GM21529 (cell line): ENCODE results near the gene ARHGAP24.
"Not testable (repeated sequence)": the region's sequence is repeated elsewhere in the genome, so short reads cannot be mapped to it uniquely, and the experiment has no call there.

ENCODE experiments used
- ATAC-seq: cut with Tn5 transposase; IDR thresholded peaks from one replicate; pipeline ENCODE4 v1.9.1; 2021; ENCODE audit not compliant: unreplicated experiment

The ARHGAP24 gene

DNA sequence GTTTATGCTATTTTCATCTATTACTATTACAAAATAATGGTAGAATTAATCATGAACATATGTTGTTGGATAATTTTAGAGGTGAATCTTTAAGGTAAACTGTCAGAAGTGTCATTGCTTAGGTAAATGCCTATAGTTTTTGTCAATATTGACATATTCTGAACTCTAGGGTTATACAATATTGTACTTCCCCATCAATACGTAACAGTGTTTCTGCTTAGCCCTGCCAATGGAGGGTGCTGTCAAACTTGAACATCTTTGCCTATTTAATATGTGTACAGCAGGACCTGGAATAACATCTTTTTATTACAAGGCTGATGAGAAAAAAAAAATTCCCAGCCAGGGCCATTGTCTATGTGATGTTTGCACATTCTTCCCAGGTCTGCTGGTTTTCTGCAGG lies 40.8 kb downstream of the ARHGAP24 start:
- no peak for ATAC-seq

DNA sequence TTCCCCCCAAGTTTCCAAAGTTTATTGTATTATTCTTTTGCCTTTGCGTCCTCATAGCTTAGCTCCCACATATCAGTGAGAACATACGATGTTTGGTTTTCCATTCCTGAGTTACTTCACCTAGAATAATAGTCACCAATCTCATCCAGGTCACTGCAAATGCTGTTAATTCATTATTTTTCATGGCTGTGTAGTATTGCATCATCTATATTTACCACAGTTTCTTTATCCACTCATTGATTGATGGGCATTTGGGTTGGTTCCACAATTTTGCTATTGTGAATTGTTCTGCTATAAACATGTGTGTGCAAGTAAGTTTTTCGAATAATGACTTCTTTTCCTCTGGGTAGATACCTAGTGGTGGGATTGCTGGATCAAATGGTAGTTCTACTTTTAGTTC lies 43.6 kb downstream of the ARHGAP24 start:
- ATAC-seq, result not testable (repeated sequence)

DNA sequence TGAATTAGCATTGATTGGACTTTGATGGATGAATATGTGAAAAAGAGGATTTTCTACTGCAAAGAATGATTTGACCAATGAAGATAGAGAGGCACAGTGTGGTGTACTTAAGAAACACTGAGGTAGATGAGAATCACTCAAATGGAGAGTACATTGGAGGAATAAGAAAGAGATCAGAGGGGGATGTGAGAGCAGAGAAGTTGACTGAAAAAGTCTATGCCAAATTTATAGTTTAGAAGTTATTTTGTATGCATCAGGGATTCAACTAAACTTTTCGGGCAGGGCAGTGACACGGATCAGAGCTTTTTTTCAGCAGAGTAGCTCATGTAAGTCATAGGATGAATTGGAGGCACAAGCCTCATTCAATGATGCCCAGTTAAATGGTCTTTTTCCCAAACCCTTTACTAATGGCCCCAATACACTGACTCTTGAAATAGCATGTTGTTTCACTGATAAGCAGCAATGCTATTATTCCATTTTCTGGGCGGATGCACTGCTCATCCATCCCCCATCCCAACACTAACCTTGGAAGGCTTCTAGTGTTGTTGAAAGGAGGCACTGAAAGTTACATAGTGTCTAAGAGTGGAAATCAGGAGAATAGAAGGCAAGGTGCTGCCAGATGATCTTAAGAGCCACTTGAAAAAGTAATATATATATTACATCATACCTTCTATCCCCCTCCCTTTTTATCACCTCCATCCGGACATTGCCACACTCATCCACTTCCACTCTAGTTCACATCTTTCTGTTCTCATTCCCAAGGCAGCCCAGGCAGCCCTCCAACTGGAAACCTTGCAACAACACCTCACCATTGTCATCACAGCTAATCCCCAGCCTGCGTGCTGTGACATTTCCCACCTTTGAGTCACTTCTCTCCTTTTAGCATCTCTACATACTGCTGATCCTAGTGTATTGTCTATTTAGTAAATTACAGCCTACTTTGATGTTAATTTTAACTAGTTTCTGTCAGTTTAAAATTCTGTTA lies 46.1 kb downstream of the ARHGAP24 start:
- no peak for ATAC-seq

DNA sequence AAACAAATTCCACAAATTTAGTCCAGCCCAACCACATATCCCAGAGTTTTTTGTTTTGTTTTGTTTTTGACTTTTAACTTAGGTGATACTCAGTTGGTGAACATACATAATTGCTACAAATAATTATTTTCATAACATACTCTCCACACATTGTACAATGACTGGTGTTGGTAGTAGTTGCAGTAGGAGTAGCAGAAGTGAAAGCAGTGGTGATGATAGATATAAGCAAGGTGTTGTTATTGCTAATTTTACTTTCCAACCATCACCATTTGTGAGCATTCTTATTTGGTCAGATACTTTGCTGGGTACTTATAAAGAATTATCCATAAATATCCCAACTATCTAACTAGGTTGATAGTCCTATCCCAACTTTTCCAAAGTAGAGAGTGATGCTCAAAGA lies 47.3 kb downstream of the ARHGAP24 start:
- peak; percentile 51 for ATAC-seq

DNA sequence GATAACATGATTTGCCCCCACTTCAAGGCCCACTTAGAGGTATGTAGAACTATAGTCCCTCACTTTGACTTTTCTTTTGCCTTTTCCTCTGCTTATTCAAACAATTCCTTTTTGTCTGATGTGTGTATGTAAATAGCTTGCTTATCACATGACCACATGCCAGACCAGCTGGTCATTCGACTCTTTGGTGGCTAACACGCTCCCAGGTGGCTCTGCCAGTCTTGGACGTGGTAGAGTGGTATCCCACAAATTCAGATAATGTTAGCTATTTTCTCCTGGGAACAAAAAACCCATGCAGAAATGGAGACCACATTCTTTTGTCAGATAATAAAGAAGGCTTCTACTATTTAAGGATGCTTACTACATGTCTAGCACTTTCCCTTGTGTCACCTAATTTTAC lies 47.9 kb downstream of the ARHGAP24 start:
- ATAC-seq, result no peak

DNA sequence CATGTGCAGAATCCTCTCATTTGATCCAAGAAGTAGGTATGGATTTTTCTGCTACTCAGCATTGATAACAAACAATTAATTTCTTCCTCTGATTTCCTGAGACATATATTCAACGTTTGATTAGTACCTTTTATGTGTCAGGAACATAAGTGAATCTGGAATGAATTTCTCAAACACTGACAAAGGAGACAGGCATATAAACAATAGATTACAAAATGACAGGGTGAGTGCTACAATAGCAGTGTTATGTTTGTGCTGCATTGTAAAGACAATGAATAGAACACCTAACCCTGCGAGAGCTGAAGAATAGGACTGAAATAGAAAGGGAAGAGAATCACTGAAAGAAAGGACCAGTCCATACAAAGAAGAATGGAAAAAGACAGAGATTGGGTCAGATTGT lies 52.9 kb downstream of the ARHGAP24 start:
- no peak for ATAC-seq

DNA sequence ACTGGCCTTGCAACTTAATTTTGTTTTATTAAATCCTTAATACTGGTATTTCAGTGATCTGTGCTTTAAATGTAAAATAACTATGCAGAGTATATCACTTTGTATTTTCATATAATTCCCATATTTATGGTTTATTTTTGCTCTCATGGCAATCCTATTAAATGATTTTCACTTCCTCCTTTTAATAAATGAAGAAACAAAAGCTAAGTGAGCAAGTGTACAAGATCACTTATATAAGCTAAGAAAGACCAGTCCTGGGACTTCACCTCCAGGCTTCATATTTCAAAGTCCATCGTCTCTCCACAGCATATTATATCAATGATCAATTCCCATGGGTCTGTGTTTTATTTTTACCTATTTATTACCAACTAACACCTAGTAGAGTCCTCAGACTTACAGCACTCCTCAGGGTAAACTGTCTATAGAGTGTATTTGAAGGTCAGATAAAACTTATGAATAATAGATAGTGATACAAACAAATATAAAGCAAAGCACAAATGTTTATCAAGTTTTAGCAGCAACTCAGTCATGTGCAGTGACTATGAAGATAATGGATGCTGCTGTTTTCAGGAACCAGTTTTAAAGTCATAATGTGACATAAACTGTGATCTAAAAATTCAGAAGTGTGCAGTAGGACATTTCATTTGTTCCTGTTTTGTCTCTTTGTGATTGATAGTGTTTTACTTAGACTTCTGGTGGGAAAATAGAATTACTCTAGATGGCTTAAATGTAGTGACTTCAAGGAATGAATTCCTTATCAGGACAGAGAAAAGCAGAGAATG lies 56.8 kb downstream of the ARHGAP24 start:
- ATAC-seq, result no peak

DNA sequence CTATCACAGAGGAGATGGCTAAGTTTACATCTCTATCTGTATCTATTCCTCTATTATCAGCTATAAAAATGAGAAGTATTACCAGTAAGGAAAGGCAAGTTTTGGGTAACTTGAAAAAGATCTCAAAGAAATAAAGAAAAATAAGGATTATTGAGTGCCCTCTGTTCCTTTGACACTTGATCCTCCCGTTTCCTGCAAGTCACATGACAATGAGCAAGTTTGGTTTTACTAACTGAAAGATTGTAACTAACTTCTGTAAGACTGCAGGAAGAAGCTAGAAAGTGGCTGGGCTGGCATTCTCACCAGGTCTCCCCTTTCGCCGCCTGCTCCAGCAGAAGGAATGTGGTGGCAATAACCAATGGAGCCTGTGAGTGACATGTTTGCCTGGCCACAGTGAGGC lies 59.2 kb downstream of the ARHGAP24 start:
- no peak for ATAC-seq

DNA sequence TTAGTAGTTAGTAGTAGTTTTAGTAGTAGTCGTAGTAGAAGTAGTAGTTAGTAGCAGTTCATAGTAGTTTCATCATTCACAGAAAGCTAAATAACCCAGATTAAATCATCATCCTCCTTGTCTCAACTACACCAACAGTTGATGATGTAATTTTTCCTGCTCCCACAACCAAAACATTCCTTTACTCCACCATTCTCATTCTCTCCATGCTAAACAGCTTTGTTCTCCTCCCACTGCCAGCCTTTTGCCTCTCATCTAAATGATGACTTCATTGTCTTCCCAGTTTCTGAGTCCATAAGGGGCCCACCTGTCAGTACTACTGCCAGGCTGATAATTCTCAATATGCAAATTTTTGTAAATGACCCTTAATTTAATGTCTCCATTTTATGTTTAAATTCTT lies 68.9 kb downstream of the ARHGAP24 start:
- no peak for ATAC-seq

DNA sequence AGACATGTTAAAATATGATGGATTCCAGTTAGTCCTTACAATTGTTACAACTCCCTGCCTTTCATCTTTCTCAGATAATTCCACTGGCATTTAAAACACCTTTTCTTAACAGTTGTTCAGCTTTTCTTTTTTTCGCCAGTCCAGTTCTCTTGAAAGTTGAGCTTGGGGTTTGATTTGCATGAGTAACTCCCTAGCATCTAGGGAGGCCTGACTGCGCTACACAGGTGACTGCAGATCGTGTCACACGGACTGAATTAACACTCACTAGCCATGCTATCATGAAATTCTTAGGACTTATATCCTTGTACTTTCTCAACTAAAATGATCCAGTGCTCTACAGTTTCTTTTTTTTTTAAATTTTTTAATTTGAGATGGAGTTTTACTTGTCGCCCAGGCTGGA lies 69.8 kb downstream of the ARHGAP24 start:
- no peak for ATAC-seq

DNA sequence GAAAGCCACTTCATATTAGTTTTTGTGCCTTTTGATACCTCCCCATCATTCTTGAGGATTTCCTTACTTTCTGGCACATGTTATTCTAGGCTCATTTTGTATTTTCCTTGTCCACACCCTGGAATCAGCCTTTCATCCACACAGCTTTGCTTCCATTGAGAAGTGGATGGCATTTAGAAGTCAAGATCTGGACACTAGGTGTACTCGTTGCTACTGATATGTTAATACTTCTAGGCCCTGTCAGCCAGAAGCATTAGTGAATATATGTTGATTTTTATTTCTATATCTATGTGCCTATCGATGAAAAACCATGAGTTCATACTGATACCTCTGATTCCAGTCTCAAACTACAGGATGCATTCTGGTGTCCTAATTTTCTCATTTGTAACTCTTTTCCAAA lies 73.2 kb downstream of the ARHGAP24 start:
- ATAC-seq, result no peak

DNA sequence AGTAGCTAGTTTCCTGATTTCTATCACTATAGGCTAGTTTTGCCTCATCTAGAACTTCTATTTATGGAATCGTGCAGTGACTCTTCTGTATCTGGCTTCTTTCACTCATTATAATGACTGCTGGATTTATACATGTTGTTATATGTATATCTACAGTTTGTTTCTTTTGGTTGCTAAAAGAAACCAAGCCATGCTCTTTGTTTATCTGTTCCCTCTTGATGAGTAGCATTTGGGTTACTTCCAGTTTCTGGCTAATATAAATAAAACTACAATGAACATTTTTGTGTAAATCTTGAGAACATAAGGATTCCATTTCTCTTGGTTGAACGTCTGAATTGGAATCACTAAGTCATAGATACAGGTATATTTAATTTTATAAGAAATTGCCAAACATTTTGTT lies 73.9 kb downstream of the ARHGAP24 start:
- no peak for ATAC-seq

DNA sequence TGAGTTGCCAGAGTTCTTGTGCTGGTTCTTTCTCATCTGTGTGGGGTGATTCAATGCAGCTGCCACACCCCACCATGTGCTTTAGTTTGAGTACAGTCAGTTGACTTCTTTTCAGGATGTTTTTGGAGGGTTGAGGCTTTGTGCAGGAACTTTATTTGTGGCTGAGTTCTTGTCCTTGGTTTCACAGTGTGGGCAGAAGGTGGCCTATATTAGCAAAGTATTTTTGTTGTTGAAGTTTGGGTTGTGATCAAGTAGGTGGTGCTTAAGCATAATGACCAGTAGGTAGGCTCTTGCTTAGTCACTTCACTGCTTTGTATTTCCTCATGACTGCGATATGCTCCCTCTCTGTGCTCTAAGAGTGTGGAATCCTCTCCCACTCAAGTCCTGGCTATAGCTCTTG lies 80.3 kb downstream of the ARHGAP24 start:
- peak; percentile 35 for ATAC-seq

DNA sequence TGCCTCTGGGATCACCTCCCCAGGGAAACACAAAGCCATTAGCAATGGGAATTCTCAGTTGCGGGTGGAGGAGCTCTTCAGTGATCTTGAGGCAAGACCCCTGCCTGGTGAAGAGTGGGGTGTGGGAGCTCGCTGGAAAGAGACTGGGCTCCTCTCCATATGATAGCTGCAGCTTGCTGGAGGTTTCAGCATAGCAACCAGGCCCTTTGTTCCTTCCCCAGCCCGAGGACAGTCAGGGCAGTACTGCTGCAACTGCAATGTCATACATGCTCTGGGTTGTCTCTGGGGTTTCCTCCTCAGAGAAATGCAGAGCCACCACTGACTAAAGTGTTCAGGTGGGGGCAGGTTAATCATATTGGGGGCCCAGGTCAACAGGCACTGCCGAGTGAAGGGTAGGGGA lies 81.3 kb downstream of the ARHGAP24 start:
- ATAC-seq, result peak; percentile 60

DNA sequence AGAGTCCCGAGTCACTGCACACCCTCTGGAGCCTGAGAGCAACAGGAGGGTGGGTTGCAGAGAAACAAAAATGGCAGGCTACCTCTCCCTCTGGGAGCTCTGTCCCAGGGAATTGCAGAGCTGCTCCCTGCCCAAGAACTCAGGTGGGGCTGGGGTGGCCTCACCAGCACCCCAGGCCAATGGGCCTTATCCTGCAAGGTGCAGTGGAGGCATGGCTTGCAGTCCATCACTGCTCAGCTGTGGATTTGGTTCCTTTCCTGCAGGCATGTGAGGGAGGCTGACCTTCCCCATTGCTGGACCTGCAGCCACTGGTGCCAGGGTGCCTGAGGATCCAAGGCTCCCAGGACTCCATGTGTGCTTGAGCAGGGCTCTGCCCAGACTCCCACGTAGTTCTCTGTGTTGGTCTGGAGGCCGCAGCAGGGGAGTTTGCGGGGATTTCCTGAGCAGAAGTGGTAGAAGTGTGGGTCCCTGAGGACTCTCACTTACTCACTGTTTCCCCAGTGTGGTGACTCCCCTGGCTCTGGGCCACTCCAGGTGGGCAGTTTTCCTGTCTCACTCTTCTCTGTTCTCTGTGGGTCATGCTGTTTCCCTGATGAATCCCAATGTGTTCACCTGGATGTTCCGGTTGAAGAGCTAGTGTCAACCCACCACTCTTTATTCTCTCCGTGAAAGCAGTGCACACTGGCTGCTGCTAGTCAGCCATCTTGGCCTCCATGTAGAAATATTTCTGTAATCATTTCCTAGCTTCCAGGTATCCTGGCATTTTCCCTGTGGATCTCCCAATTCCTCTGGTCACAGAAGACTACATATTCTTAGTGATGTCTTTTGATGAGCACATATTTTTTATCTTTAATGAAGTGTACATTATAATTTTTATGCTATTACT lies 82.3 kb downstream of the ARHGAP24 start:
- ATAC-seq, result peak; percentile 82

DNA sequence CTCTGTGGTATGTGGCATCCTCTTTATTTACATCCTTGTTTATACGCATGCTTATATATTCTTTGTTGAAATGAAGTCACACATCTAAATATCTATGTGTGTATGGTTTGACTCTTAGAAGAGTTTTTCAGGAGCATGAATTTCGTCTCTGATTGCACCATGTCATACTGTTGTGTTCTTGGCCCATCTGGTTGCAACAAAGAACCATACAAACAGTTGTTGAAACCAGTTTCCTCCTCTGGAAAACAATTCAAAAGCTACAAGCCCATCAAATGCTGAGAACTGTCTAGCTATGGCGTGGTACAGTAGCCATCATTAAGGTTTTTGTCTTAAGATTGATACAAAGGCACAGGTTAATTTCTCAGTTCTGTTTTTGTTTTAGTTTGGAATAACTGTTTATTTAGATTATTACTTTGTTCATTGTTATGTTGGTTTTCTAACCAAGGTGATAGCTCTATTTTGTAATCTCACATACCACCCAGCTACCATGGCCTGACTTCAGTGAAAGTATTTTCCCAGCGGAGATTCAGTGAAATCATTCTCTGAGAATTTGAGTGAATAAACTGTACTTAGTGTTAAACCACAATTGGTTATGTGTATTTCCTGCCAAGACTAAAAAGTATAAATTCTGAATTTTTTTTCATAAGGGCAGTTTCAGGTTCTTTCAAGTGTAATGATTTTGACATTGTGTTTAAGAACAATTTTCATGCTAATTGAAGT lies 91.0 kb downstream of the ARHGAP24 start:
- no peak for ATAC-seq

DNA sequence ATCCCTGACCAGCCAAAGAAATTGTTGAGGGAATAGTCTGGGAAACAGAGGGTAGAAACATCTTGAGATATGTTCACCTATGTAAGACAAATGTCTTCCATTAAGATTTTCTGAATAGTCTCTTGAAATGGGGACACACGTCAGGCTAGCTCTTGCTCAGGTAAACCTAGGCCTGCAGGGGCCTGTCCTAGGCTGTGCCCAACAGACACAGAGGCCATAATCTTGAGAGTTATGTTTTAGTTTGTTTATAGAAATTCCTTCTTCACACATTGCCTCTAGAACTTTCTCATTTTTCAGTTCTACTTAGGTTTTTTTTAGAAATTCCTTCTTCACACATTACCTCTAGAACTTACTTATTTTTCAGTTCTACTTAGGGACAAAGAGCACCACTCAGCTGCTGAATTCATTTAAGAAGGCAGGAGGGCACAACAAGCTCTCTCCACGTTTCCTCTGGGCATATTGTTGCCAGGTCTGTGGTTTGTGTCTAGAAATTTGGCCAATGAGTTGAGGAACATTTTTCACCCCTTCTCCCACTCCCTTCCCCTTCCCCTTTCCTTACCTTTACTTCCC lies 94.9 kb downstream of the ARHGAP24 start:
- peak; percentile 64 for ATAC-seq

DNA sequence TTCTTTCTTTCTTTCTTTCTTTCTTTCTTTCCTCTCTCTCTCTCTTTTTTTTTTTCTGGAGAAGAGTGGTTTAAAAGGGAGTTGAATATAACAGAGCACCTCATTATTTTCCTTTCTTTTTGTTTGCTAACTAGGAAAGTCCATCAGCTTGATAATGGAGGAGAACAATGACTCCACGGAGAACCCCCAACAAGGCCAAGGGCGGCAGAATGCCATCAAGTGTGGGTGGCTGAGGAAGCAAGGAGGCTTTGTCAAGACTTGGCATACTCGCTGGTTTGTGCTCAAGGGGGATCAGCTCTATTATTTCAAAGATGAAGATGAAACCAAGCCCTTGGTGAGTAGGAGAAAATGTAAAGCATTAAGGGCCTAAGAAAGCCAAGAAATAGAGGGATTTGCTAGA lies 95.4 kb downstream of the ARHGAP24 start:
- ATAC-seq, result no peak

DNA sequence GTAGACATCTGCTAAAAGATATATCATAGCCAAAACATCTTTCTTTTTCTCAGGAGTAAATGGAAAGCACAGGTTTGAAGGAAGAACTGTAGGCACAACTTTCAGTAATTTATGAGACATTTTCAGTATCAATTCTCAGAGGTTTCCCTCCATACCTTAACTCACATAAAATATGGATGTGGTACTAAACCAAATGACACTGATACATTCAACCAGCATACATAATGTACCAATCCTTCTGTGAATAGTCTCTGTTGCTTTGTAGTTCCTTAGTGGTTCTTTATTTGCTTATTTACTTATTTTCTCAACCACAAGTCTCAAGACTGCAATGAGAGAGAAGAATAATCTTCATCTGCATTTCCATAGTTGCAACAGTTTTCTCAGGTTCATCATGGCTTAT lies 96.1 kb downstream of the ARHGAP24 start:
- peak; percentile 49 for ATAC-seq

DNA sequence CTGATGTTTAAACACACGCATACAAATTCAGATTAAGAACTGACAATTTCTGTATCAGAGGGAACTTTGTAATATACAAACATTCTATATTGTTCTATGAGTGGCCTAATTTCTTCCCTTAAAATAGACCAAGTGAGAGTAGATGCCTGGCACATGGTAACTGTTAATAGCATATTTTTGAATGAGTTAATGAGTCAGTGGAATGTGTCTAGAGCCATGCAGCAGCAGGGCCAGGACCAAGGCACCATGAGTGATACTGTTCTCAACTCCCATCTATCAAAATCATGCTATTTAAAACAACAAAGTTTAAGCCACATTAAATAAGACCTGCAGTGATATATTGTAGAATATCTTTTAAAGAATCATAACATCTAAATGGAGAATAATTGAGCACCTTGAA lies 98.3 kb downstream of the ARHGAP24 start:
- ATAC-seq, result no peak
